Testis (tissue), 3 donors: ENCODE measurements around the gene MED25. TPM values are rescaled to one million over a fixed set of nuclear protein-coding genes. Genes with fewer than 3 reads are reported as not detected.
"Not testable (repeated sequence)": the region's sequence is repeated elsewhere in the genome, so short reads cannot be mapped to it uniquely, and the experiment has no call there.

Source experiments
- DNase-seq: peaks from one replicate; pipeline ENCODE4 v3.0.0-alpha.2; 2019
- H3K27ac ChIP-seq, 2 donors: fragments of 200-600 bp; sonication (generic); one replicate each; pipeline ENCODE4 v1.5.1; 2019
- H3K27me3 ChIP-seq: fragments of 200-600 bp; sonication (generic); one replicate; pipeline ENCODE4 v1.5.1; 2019
- H3K36me3 ChIP-seq: fragments of 200-600 bp; sonication (generic); one replicate; pipeline ENCODE4 v1.5.1; 2017; ENCODE audit warnings: low read depth; ENCODE audit errors: missing control alignments
- H3K4me1 ChIP-seq: fragments of 200-600 bp; sonication (generic); one replicate; pipeline ENCODE4 v1.5.1; 2019
- H3K4me3 ChIP-seq, 2 donors: fragments of 200-600 bp; sonication (generic); one replicate each; pipeline ENCODE4 v1.5.1; 2017 to 2019
- H3K9me3 ChIP-seq: fragments of 200-600 bp; sonication (generic); one replicate; pipeline ENCODE4 v1.5.1; 2017
- POLR2A ChIP-seq: fragments of 450-650 bp; IDR thresholded peaks from one replicate; pipeline ENCODE4 v1.6.1; 2017; ENCODE audit warnings: antibody characterized with exemption, mild to moderate bottlenecking, moderate library complexity
- WGBS, 2 donors: methylation state at CpG; one replicate each; pipeline ENCODE4 v1.1.5; 2018; 5-methylcytosine and 5-hydroxymethylcytosine counted together
- intact Hi-C: fragments of 100-400 bp; cut with DNase I; formaldehyde crosslinking; loops from one replicate; pipeline ENCODE4 v1.15.1; 2023; ENCODE audit warnings: low total_unique reads
- polyA plus RNA-seq: library from polyadenylated mRNA; stranded (reverse); fragments of 350-450 nt; fragmentation: Illumina TruSeq; extraction: RNeasy Lipid Tissue Mini Kit (QIAGEN cat#74804); gene quantifications from one replicate; pipeline ENCODE4 v1.2.3, GENCODE V29; 2014; ENCODE audit warnings: low read depth, low replicate concordance; ENCODE audit not compliant: insufficient read depth
- total RNA-seq, 2 donors: library from RNA; depleted of rRNA; stranded (reverse); fragments of >200 nt; gene quantifications; one replicate each; pipeline ENCODE4 v1.2.3, GENCODE V29; 2016
- TF ChIP-seq, protein P1 (sequence below), 3 experiments: fragments of 450-650 bp in 2 of 3; fragments of 200-600 bp in 1 of 3; sonication (generic) in 1 of 3; IDR thresholded peaks; one replicate each; pipeline ENCODE4 v1.5.1; 2016 to 2019; ENCODE audit warnings: antibody characterized with exemption in 3 of 3, mild to moderate bottlenecking in 2 of 3, moderate library complexity in 1 of 3

The MED25 gene
- total and polyA plus RNA-seq, 3 donors from 2014 or later = 156 to 246 (median 244) TPM

DNA sequence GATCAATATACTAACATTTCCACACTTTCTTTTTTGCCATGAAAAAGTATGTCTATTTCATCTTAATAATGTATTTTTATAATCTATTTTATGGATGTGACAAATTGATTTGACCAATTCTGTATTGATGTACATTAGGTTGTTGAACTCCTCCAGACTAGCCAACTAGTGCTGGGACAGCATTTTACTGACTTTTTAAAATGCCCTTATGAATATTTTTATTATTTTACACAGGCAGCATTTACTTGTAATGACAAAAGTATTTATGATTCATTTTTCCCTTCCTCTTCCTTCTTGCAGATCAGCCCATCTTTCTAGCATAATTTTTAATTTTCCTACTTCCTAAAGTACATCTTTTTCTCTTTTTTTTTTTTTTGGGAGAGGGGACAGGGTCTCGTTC lies 4.1 kb upstream of the MED25 start:
- Histone ChIP-seq H3K4me1 (peaks cover 23% of the 10 kb centered on the region), H3K27me3 (no peaks in the 10 kb centered on the region), H3K4me3 (peak overlapping the region in 1 of 2 donors; percentile 69), H3K27ac (peak overlapping the region; percentile 85 to 95), H3K36me3 (no peaks in the 10 kb centered on the region), H3K9me3 (no peaks in the 10 kb centered on the region)
- 50 to 67% methylated on average over 1 of the region's 1 CpG for WGBS, 2 donors
- DNase-seq = no peak
- intact Hi-C loops = no loop called here
- TF ChIP-seq POLR2A = no peak
- TF ChIP-seq, protein P1, sequence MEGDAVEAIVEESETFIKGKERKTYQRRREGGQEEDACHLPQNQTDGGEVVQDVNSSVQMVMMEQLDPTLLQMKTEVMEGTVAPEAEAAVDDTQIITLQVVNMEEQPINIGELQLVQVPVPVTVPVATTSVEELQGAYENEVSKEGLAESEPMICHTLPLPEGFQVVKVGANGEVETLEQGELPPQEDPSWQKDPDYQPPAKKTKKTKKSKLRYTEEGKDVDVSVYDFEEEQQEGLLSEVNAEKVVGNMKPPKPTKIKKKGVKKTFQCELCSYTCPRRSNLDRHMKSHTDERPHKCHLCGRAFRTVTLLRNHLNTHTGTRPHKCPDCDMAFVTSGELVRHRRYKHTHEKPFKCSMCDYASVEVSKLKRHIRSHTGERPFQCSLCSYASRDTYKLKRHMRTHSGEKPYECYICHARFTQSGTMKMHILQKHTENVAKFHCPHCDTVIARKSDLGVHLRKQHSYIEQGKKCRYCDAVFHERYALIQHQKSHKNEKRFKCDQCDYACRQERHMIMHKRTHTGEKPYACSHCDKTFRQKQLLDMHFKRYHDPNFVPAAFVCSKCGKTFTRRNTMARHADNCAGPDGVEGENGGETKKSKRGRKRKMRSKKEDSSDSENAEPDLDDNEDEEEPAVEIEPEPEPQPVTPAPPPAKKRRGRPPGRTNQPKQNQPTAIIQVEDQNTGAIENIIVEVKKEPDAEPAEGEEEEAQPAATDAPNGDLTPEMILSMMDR (IDR thresholded peaks at IDR 0.05) = no peak

DNA sequence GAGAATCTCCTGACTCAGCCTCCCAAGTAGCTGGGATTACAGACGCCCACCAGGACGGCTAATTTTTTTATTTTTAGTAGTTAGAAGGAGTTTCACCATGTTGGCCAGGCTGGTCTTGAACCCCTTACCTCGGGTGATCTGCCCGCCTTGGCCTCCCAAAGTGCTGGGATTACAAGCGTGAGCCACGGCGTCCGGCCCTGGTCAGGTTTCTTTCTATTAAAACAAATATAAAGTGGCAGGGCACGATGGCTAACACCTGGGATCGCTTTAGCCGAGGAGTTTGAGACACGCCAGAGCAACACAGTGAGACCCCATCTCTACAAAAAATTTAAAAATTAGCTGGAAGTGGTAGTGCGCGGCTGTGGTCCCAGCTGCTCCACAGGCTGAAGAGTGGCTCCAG lies 1.5 kb upstream of the MED25 start:
- no peak overlapping the region for H3K4me3 ChIP-seq
- no peaks in the 10 kb centered on the region for H3K27me3 ChIP-seq
- no peaks in the 10 kb centered on the region for H3K9me3 ChIP-seq
- no peaks in the 10 kb centered on the region for H3K36me3 ChIP-seq
- intact Hi-C loops = no loop called here
- peak overlapping the region; percentile 95 to 98 for H3K27ac ChIP-seq
- TF ChIP-seq, protein P1 (IDR thresholded peaks at IDR 0.05) = no peak
- no peak for TF ChIP-seq POLR2A
- WGBS, 2 donors = 59 to 63% methylated on average over 14 of the region's 14 CpGs
- no peak for DNase-seq
- H3K4me1 ChIP-seq = peaks cover 32% of the 10 kb centered on the region

DNA sequence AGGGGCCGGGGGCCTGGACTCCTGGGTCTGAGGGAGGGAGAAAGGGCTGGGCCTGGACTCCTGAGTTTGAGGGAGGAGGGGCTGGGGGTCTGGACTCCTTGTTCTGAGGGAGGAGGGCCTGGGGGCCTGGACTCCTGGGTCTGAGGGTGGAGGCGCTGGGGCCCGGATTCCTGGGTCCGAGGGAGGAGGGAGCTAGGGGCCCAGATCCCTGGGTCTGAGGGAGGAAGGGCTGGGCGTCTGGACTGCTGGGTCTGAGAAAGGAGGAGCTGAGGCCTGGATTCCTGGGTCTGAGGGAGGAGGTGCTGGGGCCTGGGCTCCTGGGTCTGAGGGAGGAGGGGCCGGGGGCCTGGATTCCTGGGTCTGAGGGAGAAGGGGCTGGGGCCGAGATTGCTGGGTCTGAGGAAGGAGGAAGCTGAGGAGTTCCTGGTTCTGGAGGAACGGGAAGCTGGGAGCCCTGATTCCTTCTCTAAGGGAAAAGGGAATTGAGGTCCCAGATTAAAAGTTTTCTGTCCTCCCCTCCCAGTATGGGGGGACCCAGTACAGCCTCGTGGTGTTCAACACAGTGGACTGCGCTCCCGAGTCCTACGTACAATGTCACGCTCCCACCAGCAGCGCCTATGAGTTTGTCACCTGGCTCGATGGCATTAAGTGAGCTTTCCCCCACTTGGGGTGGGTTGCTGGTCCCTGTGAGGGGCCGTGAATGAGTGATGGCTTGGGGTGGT lies 721 bp downstream of the MED25 start:
- Histone ChIP-seq H3K4me3 (peak overlapping the region; percentile 78 to 92), H3K36me3 (no peaks in the 10 kb centered on the region), H3K9me3 (no peaks in the 10 kb centered on the region), H3K27me3 (no peaks in the 10 kb centered on the region), H3K27ac (peak overlapping the region; percentile 95 to 98), H3K4me1 (peaks cover 27% of the 10 kb centered on the region)
- intact Hi-C loops = no loop called here
- WGBS, 2 donors = 12 to 25% methylated on average over 15 to 16 of the region's 16 CpGs
- no peak for DNase-seq
- TF ChIP-seq, protein P1 (IDR thresholded peaks at IDR 0.05) = no peak
- no peak for TF ChIP-seq POLR2A

DNA sequence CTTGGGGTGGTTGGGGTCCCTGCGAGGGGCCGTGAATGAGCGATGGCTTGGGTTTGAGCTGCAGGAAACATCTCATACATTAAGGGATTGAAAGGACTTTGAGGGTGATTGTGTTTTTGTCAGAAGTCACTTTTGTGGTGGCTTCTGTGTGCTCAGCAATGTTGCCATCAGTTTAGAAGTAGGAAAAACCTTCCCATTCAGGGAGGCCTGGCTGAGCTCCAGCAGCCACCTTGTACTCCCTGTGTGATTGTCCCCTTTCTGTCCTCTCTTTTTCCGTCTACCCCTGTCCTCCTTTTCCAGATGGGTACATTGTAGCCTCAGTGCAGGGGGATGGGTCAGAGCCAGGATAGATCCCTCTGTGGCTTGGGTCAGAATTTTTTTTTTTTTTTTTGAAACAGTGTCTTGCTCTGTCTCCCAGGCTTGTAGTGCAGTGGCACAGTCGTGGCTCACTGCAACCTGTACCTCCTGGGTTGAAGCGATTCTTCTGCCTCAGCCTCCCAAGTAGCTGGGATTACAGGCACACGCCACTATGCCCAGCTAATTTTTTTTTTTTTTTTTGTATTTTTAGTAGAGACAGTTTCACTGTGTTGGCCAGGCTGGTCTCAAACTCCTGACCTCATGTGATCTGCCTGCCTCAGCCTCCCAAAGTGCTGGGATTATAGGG lies 1.5 kb downstream of the MED25 start:
- H3K9me3 ChIP-seq, H3K36me3 ChIP-seq, H3K27me3 ChIP-seq, intact Hi-C loops: not testable (repeated sequence)
- peak overlapping the region; percentile 95 to 98 for H3K27ac ChIP-seq
- H3K4me1 ChIP-seq = peaks cover 27% of the 10 kb centered on the region
- 36 to 48% methylated on average over 7 of the region's 7 CpGs for WGBS, 2 donors
- peak overlapping the region; percentile 78 to 92 for H3K4me3 ChIP-seq
- DNase-seq = peak; percentile 84

DNA sequence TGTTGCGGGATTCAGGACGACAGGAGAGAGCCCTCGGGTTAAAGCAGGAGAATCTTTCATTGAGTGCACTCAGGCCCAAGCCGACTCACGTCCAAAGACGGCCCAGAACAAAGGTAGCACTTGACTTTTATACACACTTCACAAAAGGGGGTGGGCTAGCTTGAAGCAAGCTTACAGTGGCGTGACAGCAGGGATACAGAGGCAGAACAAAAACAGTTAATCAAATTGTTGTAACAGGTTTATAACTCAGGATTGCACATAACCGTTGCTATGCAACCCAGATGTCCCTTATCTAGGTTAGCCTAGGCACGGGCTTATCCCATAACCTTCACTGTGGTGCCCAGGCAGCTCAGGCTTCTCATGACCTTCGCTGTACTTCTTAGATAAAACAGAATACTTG lies 2.0 kb downstream of the MED25 start:
- no peaks in the 10 kb centered on the region for H3K36me3 ChIP-seq
- peak overlapping the region in 1 of 2 donors; percentile 78 for H3K4me3 ChIP-seq
- peak; percentile 86 for DNase-seq
- intact Hi-C loops = no loop called here
- 44 to 53% methylated on average over 10 of the region's 10 CpGs for WGBS, 2 donors
- peaks cover 27% of the 10 kb centered on the region for H3K4me1 ChIP-seq
- no peaks in the 10 kb centered on the region for H3K9me3 ChIP-seq
- no peak overlapping the region for H3K27ac ChIP-seq
- no peaks in the 10 kb centered on the region for H3K27me3 ChIP-seq
- TF ChIP-seq, protein P1 (IDR thresholded peaks at IDR 0.05) = no peak
- TF ChIP-seq POLR2A = no peak
